ENCODE data around the gene CIDEC.

DNA sequence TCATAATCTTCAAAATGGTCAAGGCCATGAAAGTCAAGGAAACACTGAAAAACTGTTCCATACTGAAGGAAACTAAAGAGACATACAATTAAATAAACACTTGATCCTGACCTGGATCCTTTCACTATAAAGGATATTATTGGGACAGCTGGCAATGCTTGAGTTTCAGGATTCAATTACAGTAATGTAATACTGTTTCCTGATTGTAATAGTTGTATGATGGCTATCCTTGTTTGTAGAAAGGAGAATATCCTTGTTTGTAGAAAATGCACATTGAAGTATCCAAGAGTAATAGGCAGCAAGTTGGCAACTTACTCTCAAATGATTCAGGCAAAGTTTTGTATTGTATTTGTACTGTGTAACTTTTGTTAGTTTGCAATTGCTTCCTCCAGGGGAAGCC, 4.6 kb downstream of the CIDEC start:
- TF ChIP-seq, protein P1, sequence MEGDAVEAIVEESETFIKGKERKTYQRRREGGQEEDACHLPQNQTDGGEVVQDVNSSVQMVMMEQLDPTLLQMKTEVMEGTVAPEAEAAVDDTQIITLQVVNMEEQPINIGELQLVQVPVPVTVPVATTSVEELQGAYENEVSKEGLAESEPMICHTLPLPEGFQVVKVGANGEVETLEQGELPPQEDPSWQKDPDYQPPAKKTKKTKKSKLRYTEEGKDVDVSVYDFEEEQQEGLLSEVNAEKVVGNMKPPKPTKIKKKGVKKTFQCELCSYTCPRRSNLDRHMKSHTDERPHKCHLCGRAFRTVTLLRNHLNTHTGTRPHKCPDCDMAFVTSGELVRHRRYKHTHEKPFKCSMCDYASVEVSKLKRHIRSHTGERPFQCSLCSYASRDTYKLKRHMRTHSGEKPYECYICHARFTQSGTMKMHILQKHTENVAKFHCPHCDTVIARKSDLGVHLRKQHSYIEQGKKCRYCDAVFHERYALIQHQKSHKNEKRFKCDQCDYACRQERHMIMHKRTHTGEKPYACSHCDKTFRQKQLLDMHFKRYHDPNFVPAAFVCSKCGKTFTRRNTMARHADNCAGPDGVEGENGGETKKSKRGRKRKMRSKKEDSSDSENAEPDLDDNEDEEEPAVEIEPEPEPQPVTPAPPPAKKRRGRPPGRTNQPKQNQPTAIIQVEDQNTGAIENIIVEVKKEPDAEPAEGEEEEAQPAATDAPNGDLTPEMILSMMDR (IDR thresholded peaks at IDR 0.05): no peak
- no peak for TF ChIP-seq POLR2A (IDR thresholded peaks at IDR 0.05)

Measured in testis (tissue), 2 donors.